GM18517 (cell line): ENCODE results near the gene MADD.

Experiments used
- ATAC-seq: cut with Tn5 transposase; IDR thresholded peaks from one replicate; pipeline ENCODE4 v1.9.1; 2021; ENCODE audit warnings: mild to moderate bottlenecking, moderate library complexity; ENCODE audit not compliant: unreplicated experiment

Gene MADD

GRCh38 chr11:47336595-47336994 lies 66.7 kb downstream of the MADD start:
- no peak for ATAC-seq

- ATAC-seq, result no peak
Observed at GRCh38 chr11:47337229-47337924, 67.4 kb downstream of the MADD start.

- no peak for ATAC-seq
Observed at GRCh38 chr11:47338396-47339241, 68.7 kb downstream of the MADD start.

- no peak for ATAC-seq
Observed at GRCh38 chr11:47340010-47340409, 70.1 kb downstream of the MADD start.

GRCh38 chr11:47340980-47341775 lies 71.2 kb downstream of the MADD start:
- ATAC-seq, result no peak

GRCh38 chr11:47342036-47342803 lies 72.3 kb downstream of the MADD start:
- no peak for ATAC-seq

GRCh38 chr11:47342854-47343253 lies 72.9 kb downstream of the MADD start:
- ATAC-seq, result no peak

GRCh38 chr11:47345890-47346563 lies 76.1 kb downstream of the MADD start:
- no peak for ATAC-seq

GRCh38 chr11:47347137-47347536 lies 77.2 kb downstream of the MADD start:
- ATAC-seq, result no peak

- no peak for ATAC-seq
Observed at GRCh38 chr11:47348131-47348802, 78.3 kb downstream of the MADD start.

- no peak for ATAC-seq
Observed at GRCh38 chr11:47348859-47349258, 78.9 kb downstream of the MADD start.

GRCh38 chr11:47349521-47350095 lies 79.7 kb downstream of the MADD start:
- no peak for ATAC-seq

GRCh38 chr11:47350315-47350714 lies 80.4 kb downstream of the MADD start:
- no peak for ATAC-seq

GRCh38 chr11:47351156-47352126 lies 81.5 kb downstream of the MADD start:
- no peak for ATAC-seq

- ATAC-seq, result no peak
Observed at GRCh38 chr11:47352556-47352955, 82.6 kb downstream of the MADD start, which contains the start of gene MYBPC3. Gene MYBPC3 (minus strand): TSS chr11:47352702. CDS start chr11:47352647, 55 bp downstream.

- ATAC-seq, result no peak
Observed at GRCh38 chr11:47353978-47354774, 84.2 kb downstream of the MADD start.

- no peak for ATAC-seq
Observed at GRCh38 chr11:47354913-47355282, 85.0 kb downstream of the MADD start.
